ENCODE measurements around the gene ADAMTSL1.

The ADAMTSL1 gene

DNA sequence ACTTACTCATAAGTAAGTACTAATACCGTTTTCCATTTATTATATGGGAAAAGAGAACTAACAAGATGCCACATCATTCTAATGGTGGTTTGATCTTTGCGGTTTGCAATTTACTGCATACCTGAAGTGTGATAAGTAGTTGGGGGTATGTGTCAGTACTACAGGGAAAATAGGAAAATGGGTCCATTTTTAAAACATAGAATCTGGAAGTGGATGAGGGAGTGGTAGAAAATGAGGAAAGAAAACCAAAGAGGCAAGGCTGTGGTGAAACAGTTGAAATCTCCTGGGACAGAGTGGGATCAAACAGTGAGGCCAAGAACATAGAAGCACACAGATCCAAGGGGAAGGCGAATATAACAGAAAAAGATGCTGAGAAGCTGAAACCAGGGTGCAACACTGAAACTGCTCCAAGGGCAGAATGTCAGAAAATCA is 6.7 kb downstream of the ADAMTSL1 start:
- ATAC-seq (no peak), DNase-seq (no peak)
- H3K4me3 Mint-ChIP-seq = no peak overlapping the region
- peaks cover 21% of the 10 kb centered on the region for H3K27me3 Mint-ChIP-seq
- no peaks in the 10 kb centered on the region for H3K4me1 Mint-ChIP-seq
- H3K9me3 Mint-ChIP-seq = no peaks in the 10 kb centered on the region
- no peak overlapping the region for H3K27ac Mint-ChIP-seq

DNA sequence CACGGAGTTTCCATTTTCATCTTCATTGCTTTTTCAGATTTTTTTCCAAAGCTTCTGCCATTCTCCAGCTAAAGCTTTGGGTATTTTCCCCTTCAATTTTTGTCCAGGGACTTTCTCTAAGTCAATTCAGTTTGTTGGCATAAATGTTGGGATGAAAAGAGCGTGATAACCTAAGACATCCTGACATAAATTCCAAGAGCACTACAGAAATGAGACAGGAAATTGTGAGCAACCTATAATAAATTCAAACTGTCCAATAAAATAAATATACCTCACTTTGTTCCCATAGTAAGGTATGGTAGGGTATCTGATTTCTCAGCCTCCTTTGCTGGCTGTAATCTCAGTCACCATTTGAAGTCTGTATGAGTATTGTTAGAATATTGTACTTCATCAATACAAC is 8.4 kb downstream of the ADAMTSL1 start:
- no peak overlapping the region for H3K4me3 Mint-ChIP-seq
- DNase-seq = no peak
- H3K4me1 Mint-ChIP-seq = no peaks in the 10 kb centered on the region
- no peak for ATAC-seq
- H3K9me3 Mint-ChIP-seq = no peaks in the 10 kb centered on the region
- H3K27me3 Mint-ChIP-seq = peaks cover 16% of the 10 kb centered on the region
- no peak overlapping the region for H3K27ac Mint-ChIP-seq

DNA sequence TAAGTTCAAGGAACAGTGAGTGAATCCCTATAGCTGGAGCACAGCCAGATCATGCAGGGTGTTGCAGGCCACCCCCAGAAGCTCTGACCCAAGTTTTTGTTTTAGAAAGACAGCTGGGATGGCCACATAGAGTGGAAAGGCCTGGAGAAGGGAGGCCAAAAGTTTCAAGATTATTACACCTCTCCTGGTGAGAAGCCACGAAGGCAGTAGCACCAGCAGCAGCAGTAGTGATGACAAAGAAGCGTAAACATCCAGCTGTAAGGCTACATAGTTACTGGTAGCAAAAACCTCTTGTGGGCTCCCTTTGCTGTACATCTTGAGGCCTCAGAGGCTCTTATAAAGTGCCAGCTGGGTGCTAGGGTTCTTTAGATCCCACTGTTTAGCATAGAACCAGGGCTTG is 11.8 kb downstream of the ADAMTSL1 start:
- H3K4me1 Mint-ChIP-seq = no peaks in the 10 kb centered on the region
- H3K27ac Mint-ChIP-seq = no peak overlapping the region
- no peak for ATAC-seq

DNA sequence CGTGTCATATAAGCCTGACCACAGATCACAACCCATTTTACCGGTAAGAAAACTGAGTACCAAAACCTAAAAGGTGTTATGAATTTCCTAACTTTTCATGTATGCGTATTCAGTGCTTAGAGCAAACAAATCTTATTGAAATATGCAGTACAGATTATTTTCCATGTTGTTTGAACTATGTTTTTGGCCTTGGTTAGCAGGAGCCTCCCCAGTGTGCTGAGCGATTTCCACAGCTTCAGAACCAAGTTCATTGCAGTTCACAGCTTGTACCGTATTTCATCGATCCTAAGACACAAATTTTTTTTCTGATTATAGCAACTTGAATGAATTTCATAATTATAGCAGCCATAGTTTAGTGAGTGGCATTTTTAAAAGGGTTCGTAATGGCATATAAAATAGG is 13.7 kb downstream of the ADAMTSL1 start:
- Mint-ChIP-seq H3K9me3 (no peaks in the 10 kb centered on the region), H3K4me3 (no peak overlapping the region), H3K27ac (no peak overlapping the region), H3K4me1 (no peaks in the 10 kb centered on the region), H3K27me3 (no peaks in the 10 kb centered on the region)
- ATAC-seq (no peak), DNase-seq (no peak)

More for the DNA sequence above, 11.8 kb downstream of the ADAMTSL1 start:
- no peak for DNase-seq
- Mint-ChIP-seq H3K27me3 (no peaks in the 10 kb centered on the region), H3K9me3 (no peaks in the 10 kb centered on the region), H3K4me3 (no peak overlapping the region)

DNA sequence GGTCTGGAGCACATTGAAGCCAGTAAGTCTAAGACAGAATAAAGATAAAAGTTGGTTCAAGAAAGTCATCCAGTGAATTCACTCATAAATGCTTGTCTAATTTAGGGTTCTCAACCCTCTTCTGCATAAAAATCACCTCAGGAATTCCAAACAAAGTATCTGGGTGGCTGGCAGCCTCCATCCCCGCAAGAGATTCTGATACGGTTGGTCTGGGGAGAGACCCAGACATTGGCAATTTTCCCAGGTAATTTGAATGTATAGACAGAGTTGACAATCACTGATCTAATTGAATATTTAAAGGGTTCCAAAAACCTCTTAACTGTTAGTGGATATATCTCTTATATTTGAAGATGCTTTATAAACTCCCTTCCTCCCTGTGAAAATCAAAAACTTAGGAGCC is 14.9 kb downstream of the ADAMTSL1 start:
- DNase-seq (no peak), ATAC-seq (no peak)
- no peak overlapping the region for H3K27ac Mint-ChIP-seq
- no peak overlapping the region for H3K4me3 Mint-ChIP-seq
- no peaks in the 10 kb centered on the region for H3K9me3 Mint-ChIP-seq
- H3K27me3 Mint-ChIP-seq = no peaks in the 10 kb centered on the region
- H3K4me1 Mint-ChIP-seq = no peaks in the 10 kb centered on the region

- no peaks in the 10 kb centered on the region for H3K9me3 Mint-ChIP-seq
- ATAC-seq (no peak), DNase-seq (no peak)
- H3K27ac Mint-ChIP-seq = no peak overlapping the region
- H3K27me3 Mint-ChIP-seq = no peaks in the 10 kb centered on the region
- H3K4me1 Mint-ChIP-seq = no peaks in the 10 kb centered on the region
- no peak overlapping the region for H3K4me3 Mint-ChIP-seq
Measured at GRCh38 chr9:18489861-18490260, 15.9 kb downstream of the ADAMTSL1 start.

GRCh38 chr9:18490641-18491370 is 16.9 kb downstream of the ADAMTSL1 start:
- Mint-ChIP-seq H3K27ac (no peak overlapping the region), H3K4me3 (no peak overlapping the region), H3K4me1 (no peaks in the 10 kb centered on the region), H3K27me3 (no peaks in the 10 kb centered on the region), H3K9me3 (no peaks in the 10 kb centered on the region)
- no peak for ATAC-seq
- no peak for DNase-seq

DNA sequence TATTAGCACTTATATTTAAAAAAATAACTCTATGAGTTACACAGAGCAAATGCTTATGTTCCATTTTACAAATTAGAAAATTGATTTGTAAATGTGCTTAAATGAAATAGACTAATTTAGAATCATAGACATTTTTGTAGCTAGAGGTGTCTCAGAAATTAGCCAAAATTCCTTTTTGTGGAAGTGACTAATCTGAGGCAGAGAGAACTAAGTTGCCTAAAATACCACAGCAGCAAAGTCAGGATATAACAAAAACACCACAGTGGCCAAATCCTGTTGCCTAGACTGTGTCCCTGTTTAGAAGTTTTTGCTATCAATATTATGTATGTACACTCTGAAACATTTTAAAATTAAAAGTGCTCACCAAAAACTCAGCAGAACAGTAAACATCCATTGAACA is 18.7 kb downstream of the ADAMTSL1 start:
- no peaks in the 10 kb centered on the region for H3K9me3 Mint-ChIP-seq
- DNase-seq = no peak
- no peak overlapping the region for H3K4me3 Mint-ChIP-seq

GRCh38 chr9:18493451-18493993 is 19.6 kb downstream of the ADAMTSL1 start:
- Mint-ChIP-seq H3K27ac (no peak overlapping the region), H3K9me3 (no peaks in the 10 kb centered on the region), H3K4me3 (no peak overlapping the region), H3K27me3 (no peaks in the 10 kb centered on the region), H3K4me1 (no peaks in the 10 kb centered on the region)
- ATAC-seq (no peak), DNase-seq (no peak)

More for the DNA sequence above, 18.7 kb downstream of the ADAMTSL1 start:
- no peak for ATAC-seq
- H3K27ac Mint-ChIP-seq = no peak overlapping the region
- no peaks in the 10 kb centered on the region for H3K27me3 Mint-ChIP-seq
- H3K4me1 Mint-ChIP-seq = no peaks in the 10 kb centered on the region

DNA sequence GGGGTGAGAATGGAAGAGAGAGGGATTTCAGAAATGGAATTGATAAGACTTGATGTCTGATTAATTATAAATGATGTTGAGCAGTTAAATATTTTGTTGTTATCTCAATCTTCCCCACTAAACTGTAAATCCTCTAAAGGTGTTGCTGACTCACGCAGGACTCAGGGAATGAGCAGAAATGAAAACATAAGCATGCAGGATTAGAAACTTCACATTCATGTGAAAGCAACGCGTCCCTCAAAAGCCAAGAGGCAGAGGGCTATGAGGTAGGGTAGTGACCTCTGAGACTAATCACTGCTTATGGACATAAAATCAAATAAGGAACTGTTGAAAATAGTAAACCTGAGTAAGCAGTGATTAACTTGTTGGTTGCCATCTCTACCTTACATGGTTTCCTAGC is 21.1 kb downstream of the ADAMTSL1 start:
- H3K4me1 Mint-ChIP-seq = no peaks in the 10 kb centered on the region
- no peak for ATAC-seq
- no peak overlapping the region for H3K4me3 Mint-ChIP-seq
- no peaks in the 10 kb centered on the region for H3K9me3 Mint-ChIP-seq
- no peak overlapping the region for H3K27ac Mint-ChIP-seq
- no peak for DNase-seq
- no peaks in the 10 kb centered on the region for H3K27me3 Mint-ChIP-seq

GRCh38 chr9:18496256-18497000 is 22.5 kb downstream of the ADAMTSL1 start:
- H3K4me1 Mint-ChIP-seq = no peaks in the 10 kb centered on the region
- no peak for ATAC-seq

DNA sequence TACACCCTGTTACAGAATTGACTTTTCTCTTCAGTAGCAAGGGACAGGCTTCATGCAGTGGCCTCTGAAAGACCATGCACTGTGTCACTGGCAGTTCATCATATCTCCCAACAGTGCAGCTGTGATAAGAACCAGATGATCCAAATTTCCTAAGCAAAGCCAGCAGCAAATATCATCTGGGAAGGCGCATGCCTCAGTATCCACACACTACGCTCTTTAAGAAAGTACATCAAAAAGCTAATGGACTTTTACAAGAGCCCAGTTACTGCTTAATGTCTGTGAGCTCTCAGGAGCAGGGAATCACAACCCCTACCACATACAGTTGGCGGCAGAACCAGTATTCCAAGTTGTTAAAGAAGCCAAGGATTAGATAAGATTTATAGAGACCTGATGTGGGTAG is 25.1 kb downstream of the ADAMTSL1 start:
- no peaks in the 10 kb centered on the region for H3K27me3 Mint-ChIP-seq
- no peaks in the 10 kb centered on the region for H3K4me1 Mint-ChIP-seq
- no peak overlapping the region for H3K27ac Mint-ChIP-seq
- no peak overlapping the region for H3K4me3 Mint-ChIP-seq
- DNase-seq (no peak), ATAC-seq (no peak)
- no peaks in the 10 kb centered on the region for H3K9me3 Mint-ChIP-seq

More at GRCh38 chr9:18496256-18497000, 22.5 kb downstream of the ADAMTSL1 start:
- Mint-ChIP-seq H3K27me3 (no peaks in the 10 kb centered on the region), H3K9me3 (no peaks in the 10 kb centered on the region), H3K27ac (no peak overlapping the region), H3K4me3 (no peak overlapping the region)
- DNase-seq = no peak

- H3K27ac Mint-ChIP-seq = no peak overlapping the region
- H3K9me3 Mint-ChIP-seq = no peaks in the 10 kb centered on the region
- DNase-seq (no peak), ATAC-seq (no peak)
- no peak overlapping the region for H3K4me3 Mint-ChIP-seq
- no peaks in the 10 kb centered on the region for H3K4me1 Mint-ChIP-seq
- no peaks in the 10 kb centered on the region for H3K27me3 Mint-ChIP-seq
Measured at GRCh38 chr9:18499980-18500379, 26.0 kb downstream of the ADAMTSL1 start.

- DNase-seq (no peak), ATAC-seq (no peak)
- H3K4me1 Mint-ChIP-seq = no peaks in the 10 kb centered on the region
- no peak overlapping the region for H3K27ac Mint-ChIP-seq
- no peaks in the 10 kb centered on the region for H3K9me3 Mint-ChIP-seq
- H3K4me3 Mint-ChIP-seq = no peak overlapping the region
- H3K27me3 Mint-ChIP-seq = no peaks in the 10 kb centered on the region
Measured at GRCh38 chr9:18500451-18500850, 26.5 kb downstream of the ADAMTSL1 start.

DNA sequence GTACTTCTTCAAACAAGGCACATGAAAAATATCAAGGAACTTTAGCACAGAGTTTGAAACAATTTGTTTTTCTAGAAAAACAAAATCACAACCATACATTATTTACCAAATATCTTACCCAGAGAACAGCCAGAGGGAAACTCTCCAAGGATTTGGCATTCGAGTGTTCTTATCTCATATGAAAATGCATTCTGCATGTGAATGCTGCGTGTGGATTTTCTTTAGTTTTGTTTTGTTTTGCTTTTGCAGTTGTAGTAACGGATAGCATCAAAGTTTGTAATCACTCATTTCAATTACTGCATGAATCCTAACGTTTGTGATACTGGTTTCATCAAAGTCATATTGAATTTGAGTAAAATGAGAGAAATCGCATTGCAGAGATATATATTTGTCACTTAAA is 28.0 kb downstream of the ADAMTSL1 start:
- no peak for ATAC-seq
- H3K4me1 Mint-ChIP-seq = no peaks in the 10 kb centered on the region
- no peak for DNase-seq
- H3K27me3 Mint-ChIP-seq = no peaks in the 10 kb centered on the region
- H3K27ac Mint-ChIP-seq = no peak overlapping the region
- H3K9me3 Mint-ChIP-seq = no peaks in the 10 kb centered on the region
- H3K4me3 Mint-ChIP-seq = no peak overlapping the region

DNA sequence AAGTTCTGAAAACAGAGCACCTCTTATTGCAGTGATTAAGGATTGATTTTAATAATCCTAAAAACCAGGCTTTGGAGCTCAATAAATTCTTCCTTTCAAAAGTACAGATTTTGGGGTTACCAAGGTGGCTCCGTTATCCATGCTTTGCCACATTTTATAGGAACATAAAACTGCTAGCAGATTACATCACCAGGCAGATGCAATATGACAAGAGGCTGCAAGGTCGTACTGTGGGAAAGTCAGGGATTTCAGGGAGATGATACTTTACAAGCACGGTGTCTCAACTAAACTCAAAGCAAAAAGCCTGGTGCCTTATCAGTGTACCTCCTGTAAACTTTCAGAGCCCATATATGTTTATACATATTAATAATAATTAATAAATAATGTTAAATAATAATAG is 28.6 kb downstream of the ADAMTSL1 start:
- Mint-ChIP-seq H3K27ac (no peak overlapping the region), H3K27me3 (no peaks in the 10 kb centered on the region)
- no peak for ATAC-seq

More for the DNA sequence above, 28.6 kb downstream of the ADAMTSL1 start:
- Mint-ChIP-seq H3K4me1 (no peaks in the 10 kb centered on the region), H3K4me3 (no peak overlapping the region), H3K9me3 (no peaks in the 10 kb centered on the region)
- no peak for DNase-seq
